Medulla oblongata (tissue), 1 donor: Measurements from ENCODE around the gene ZNF746.
"Not testable (repeated sequence)": the region's sequence is repeated elsewhere in the genome, so short reads cannot be mapped to it uniquely, and the experiment has no call there.

ENCODE experiments used
- DNase-seq: peaks from one replicate; pipeline ENCODE4 v3.0.0-alpha.2; 2015; ENCODE audit errors: extremely low spot score

The ZNF746 gene

DNA sequence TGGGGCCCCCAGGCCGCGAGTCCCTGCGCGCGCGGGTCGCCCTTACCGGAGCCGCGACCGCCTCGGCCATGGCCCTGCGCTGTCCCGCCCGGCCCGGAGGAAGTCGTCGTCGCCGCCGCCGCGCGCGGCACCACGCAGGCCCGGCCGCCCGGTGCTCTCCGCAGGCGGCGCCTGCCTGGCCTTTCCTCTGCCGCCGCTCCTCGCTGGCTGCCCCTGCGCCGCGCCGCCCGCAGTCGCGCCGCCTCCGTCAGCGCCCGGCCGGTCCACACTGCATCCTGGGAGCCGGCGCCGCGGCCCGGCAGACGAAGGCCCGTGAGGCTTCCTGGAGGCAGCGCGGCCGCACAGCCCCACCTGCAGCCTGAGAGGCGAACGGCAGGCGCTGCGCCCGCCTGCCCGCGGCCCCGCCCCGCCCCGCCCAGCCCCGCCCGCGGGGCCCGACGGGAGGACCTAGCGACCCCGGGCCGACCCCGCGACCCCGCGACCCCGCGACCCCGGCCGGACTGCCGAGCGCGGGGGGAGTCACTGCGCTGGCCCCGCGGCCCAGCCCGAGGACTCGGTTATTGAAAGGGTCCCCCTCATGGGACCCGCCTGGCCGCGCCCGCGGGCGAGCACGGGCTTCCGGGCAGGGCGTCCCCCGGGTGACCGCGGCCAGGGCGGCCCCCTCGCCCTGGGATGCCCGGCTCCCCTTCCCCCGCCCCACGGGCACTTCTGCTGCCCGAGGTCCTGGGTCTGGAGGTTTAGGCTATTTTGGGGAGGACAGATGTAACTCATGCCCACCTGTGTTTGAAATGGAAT lies at the start of gene ZNF746:
Gene ZNF746 (minus strand): TSS at position 343 of the 795 bp plus-strand sequence. CDS start 273 bp downstream, at position 70.
- peak; percentile 76 for DNase-seq

DNA sequence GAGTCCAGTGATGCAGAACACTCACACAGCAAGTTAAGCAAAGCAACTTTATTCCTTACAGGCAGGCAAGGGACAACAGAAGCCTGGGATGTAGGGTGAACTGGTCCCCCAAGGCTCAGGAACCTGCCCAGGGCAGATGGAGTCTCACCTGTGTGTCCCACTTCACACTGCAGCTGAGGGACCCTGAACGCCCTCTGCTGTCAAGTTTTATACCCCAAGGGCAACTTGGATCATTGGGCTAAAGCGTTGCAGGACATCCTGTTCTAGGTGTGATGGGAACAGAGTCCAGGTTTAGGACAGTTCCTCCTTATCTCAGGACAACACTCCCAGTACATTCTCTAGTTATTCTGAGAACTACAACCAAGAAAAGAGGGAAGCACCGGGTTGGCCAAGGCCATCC lies 49.5 kb upstream of the ZNF746 start:
- no peak for DNase-seq

DNA sequence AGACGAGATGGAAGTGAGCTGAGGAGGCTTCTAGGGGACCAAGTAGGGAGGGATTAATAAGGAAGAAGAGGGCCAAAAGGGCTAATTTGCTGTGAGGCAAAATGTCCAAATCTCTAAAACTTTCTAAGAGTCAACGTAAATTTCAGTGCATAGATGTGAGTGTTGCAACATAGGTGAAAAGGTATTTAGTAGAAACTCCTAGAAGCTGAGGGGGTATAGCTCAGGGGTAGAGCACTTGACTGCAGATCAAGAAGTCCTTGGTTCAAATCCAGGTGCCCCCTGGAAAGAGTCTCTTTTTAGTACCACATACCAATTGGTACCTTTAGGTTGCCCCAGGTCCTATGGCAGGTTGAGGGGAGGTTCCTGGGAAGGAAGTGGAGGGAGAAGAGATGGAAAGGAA lies 48.7 kb upstream of the ZNF746 start:
- no peak for DNase-seq

DNA sequence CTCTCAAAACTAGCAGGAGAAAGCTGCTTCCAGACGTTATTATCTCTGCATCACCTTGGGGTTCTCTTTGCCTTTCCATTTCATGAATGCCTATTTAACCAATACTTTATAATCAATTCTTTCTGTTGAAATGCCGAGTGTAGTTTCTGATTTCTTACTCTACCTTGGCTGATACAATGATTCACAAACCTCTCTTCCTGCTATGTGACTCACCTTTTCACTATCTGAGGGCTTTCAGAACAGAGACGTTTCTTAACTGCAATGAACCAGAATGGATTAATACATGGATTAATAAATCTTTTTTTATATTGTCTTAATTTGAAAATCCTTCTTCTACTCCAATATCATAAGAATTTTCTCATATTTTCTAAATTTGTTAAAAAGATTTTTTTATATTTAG lies 46.4 kb upstream of the ZNF746 start:
- DNase-seq: no peak

DNA sequence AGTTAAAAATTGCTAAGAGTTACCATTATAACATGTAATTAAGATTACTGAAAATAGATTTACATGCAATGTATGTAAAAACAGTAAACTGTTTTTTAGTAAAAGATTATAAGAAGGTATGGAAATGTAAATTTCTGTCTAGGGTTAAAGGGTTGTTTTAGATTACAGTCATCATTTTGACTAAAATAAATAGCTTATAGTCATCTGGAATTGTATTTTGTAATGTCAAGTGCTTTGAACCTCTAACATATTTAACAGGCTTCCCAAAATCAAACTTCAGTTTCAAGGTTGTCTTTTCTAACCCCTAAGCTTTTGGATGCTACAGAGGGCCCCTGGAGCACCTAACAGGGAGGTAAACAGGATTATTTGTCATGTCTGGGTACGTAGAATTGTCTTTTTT lies 35.0 kb upstream of the ZNF746 start:
- DNase-seq: no peak

DNA sequence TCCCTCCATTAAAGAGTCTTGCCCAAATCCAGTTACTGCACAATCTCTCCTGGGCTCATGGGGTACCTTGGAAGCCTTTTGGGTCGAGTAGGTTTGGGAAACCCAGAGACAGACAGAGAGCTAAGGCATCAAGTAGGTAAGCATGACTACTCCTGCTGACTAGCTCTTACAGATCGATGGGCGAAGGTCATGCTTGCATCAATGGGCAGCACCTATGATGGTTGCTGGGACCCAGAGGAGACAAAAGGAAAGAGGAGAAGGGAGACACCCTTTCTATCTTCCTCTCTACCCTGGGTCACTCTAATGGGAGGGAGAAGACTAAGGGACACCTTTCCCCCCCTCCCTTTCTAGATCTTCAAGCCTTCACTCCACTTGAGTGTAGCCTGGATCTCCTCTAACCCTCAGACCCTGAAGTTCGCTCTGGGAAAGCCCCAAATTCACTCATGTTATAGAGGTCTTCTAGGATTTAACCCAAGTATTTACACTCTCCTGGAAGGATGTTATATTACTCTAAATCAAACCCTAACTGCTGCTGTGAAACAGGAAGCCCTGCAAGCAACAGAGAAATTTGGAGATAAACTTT lies 31.6 kb upstream of the ZNF746 start:
- no peak for DNase-seq

DNA sequence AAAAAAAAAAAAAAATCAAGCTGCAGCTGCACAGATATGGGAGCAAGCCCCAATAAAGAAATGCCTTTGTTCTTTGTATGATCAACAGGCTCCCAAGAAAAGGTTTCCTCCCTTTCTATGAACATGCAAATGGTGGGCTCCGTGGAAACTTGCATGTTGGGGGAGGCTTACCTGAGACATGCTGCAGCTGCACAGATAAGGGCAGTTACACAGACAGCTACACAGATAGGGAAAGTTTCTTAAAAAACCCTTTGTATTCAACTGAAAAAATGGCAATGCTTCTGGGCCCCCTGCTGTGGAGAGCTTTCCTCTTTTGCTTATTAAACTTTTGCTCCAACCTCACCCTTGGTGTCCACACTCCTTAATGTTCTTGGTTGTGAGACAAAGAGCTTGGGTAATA lies 29.8 kb upstream of the ZNF746 start:
- no peak for DNase-seq

DNA sequence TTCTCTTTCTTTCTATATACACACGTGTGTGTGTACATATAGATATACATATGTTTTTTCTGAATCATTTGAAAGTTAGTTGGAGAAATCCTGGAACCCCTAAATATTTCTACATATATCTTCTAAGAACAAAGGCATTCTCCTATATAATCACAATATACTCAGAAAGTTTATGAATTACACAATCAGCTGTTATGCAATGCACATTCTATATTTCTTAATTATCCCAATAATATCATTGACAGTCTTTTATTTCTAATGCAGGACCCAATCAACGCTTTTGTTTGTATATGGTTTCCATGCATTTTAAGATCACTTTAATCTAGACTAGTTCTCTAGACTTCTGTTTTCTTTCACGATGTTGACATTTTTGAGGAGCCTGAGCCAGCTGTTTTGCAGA lies 27.7 kb upstream of the ZNF746 start:
- no peak for DNase-seq

DNA sequence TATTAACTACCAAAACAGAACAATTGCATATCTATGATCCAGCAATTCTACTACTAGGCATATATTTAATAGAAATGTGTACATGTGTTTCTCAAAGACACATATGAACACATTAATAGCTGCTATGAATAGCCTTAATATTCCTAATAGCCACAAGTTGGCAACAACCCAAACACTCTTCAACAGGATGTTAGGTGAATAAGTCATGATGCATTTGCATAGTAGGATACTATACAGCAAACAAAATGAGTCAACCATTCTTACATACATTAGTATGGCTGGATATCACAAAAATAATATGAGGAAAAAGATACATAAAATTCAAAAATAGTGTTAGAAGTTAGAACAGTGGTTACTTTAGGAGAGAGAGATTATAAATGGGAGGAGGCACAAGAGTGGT lies 26.8 kb upstream of the ZNF746 start:
- DNase-seq: no peak

DNA sequence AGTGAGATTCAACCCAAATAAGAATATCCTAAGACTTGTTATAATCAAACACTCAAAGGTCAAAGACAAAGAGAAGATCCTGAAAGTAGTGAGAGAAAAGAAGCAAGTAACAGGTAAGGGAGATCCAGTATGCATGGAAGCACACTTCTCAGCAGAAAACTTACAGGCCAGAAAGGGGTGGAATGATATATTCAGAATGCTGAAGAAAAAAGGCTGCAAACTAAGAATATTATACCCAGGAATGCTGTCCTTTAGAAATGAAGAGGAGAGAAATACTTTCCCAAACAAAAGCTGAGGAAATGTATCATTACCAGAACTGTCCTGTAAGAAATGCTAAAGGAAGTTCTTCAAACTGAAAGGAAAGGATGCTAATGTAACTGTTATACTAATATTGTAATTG lies 12.6 kb upstream of the ZNF746 start:
- DNase-seq: no peak

DNA sequence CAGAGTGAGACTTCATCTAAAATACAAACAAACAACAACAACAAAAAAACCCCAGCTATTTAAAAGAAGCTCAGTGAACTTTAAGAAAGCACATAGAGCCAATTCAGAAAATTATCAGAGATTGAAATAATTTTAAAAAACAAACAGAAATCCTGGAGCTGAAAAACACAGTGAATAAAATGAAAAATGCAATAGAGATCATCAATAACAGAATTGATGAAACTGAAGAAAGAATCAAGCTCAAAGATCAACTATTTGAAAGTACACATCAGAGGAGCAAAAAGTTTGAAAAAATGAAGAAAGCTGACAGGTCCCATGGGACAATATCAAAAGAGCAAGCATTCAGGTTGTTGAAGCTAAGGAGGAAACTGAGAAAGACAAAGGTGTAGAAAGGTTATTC lies 12.2 kb upstream of the ZNF746 start:
- no peak for DNase-seq

DNA sequence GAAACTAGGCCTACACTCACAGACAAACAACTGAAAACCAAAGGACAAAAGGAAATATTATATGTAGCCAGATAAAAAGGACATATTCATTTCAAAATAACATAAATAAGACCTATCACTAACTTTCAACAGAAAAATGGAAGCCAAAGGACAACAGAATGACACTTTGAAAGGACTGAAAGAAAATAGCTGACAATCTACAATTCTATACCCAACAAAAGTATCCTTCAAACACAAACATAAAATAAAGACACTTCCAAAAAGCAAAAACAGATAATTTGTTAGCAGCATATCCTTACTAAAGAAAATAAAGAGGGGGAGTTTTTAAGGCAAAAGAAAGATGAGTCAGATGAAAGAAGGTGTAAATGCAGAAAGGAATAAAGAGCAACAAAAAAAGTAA lies 7.9 kb upstream of the ZNF746 start:
- no peak for DNase-seq

DNA sequence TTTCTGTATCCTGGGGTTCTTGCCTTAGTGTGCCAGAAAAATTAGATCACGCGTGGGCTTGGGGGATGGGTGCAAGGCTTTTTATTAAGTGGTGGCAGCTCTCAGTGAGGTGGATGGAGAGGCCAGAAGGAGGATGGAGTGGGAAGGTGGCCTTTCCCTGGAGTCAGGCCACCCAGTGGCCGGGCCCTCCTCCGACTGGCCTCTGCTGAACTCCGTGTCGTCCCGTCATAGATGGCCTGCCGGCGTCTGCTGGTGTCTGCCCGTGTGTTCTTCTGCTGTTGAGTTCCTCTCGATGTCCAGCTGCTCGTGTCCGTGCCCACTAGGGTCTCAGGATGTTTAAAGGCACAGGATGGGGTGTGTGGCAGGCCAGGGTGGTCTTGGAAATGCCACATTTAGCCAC lies 4.0 kb upstream of the ZNF746 start:
- no peak for DNase-seq

DNA sequence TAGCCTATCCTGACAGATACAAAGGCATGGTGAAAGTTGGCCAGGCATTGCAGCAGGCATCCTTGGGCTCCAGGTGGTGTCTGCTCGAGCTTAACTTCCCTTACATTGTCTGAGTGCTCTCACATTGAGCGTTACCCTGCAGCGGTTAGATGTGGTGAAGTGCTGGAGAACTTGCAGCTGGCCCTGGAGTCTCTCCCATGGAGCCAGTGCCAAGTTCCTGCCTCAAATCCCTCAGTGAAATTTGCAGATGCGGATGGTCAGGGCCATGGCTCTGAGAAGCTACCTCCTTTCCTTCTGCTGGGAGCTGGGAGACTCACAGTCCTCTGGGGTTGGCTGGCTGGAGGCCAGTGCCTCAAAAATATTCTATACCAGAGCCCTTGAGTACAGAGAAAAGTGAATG lies 3.3 kb upstream of the ZNF746 start:
- DNase-seq: no peak

DNA sequence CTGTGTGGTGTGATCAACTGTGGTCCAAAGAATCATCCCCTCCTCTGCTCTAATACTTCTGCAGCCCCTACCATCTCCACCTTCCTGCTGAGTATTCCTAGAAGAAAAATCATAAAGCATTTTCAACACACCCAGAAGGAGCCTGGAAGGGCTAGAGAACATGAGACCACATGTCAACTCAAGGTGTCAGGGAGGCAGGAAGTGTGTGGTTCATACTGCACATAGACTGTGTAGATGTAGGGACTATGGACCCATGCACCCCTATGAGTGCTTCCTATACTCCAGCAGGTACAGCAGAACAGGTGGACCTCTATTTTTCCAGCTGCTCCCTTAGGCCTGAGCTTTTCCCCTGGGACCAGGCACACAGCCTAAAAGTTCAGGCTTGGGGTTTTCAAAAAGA lies 2.6 kb upstream of the ZNF746 start:
- no peak for DNase-seq

DNA sequence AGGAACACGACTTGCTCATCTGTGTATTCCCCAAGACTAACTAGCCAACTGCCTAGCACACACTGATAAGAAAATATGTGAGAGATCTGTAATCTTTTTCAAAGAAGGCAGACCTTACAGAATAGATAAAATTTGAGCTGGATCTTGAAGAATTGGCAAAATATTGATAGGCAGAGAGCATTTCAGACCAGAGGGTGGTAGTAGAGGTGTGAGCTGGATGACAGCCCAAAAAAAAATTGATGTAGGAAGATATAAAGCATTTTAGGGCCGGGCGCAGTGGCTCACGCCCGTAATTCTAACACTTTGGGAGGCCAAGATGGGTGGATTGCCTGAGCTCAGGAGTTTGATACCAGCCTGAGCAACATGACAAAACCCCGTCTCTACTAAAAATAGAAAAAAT lies 1.2 kb upstream of the ZNF746 start:
- DNase-seq: no peak

DNA sequence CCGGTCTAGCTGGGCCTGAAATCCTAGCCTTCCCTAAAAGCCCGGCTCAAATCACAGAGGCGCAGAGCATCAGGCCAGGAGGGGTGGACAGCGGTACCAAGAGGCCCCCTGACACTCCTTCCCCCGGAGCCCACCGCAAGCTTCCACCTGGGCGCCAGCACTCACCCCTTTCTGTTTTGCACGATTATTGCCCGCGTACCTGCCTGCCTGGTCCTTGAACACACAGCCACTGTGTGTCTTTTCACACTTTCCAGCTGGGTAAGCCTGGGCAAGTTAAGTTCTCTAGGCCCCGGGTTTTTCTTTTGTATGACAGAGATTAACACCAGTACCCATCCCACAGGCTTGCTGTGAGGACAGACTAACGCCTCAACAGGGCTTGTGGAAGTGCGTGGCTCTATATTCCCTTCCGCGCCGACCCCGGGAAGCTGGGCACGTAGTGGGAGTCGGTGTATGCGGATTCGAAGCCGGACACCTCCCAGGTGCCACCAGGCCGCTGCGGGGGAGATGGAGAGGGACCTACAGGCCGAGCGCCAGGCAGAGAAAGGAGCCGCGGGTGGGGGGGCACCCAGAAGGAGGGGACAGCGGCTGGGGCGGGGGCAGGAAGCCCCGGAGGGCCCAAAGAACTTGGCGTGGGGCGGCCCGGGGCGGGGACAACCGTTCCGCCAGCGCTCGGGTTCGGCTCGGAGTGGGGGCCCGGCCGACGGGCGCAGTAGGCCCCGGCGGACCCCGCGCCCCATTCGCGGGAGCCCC lies 792 bp downstream of the ZNF746 start:
- peak; percentile 25 for DNase-seq

DNA sequence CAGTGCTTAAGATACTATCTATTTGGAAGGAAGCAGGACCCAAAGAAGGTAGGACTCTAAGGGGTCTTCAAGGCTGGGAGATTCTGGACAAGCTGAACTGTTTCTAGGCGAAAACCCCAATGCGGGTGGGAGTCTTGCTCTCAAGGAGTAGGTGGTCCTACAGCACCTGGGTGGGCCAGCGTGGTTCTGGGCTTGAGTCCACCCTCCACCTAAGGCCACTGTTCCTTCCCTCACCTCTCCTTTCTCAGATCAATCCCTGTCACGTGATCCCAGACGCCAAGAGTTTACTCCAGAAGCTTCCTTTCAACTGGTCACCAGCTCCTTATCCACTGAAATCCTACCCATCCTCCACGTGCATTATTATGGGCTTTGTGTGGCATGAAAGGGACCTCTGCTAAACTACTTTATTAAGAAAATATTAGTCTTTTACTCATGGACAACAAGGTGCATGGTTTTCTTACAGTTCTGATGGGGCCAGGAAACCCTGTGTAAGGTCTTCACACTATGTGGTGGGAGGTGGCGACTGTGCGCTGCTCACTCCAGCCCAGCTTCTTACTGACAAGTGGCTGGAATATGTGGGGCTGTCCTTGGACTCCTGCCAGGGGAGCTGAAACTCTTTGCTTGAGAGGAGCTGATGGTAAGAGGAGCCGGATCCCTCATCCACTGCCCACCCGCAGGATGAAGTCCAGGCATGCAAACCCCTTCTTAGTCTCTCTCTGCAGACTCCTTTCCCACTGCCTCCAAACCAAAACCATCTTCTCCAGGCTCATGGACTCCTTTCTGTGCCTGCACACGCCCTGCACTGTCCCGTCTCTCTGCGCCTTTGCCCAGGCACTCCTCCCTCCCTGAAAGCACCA lies 1.6 kb downstream of the ZNF746 start:
- peak; percentile 60 for DNase-seq

DNA sequence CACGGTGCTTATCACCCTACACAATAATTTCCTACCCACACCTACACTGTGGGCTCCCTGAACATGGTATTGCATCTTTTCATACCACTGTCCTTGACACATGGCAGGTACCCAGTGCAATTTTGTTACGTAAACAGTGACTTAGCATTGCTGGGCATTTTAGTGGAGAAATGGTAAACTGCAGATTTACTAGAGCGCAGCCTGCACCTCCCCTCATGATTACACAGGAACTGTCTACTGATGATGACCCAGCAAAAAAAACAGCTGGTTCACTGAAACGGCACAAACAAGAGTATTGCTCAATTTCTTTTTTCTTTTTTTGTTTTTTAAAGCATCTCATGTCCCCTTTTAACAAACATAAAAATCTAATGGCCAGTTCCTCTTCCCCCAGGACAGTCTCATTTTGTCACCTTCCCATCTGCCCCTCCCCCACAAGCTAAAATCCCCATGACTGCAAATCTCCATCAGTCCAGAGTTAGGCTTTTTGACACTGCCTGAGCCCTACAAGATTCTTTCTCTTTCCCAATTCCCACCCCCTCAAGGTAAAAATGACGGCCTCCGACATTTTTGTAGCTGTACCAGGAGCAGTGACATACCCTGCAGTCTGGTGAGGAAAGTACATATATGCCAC lies 2.8 kb downstream of the ZNF746 start:
- DNase-seq: peak; percentile 33

DNA sequence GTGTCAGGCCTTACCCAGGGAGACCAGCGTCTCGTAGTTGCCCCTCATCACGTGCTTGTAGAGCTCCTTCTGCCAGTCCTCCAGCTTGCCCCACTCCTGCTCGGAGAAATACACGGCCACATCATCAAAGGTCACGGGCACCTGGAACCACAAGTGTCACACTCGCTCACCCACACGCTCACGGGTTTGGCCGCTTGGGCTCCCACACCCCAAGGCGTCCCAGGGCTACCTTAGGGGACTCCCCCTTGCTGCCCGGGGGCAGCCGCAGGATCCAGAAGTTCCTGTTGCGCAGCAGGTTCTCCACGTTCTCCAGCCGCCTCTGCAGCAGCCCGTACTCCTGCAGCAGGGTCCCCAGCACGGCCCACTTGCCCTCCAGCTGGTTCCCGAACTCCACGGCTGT lies 3.6 kb downstream of the ZNF746 start:
- DNase-seq: not testable (repeated sequence)

DNA sequence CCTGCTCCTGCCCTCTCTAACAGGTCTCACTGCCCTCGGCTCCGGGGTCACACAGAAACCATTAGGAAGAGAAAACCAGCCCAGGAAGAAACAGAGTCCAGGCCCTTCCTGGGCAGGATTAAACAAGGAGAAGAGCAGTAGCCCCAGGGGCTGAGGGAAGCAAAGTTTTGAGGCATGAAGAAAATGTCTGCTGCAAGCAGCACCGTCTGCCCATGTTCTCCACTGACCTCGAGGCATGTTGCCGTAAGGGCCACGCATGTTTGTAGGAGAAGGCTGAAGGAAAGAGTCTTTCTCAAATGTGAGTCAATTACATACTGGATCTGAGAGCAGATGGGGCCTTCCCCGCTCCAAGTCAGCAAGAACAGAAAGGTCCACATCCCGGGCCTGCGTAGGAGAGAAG lies 4.2 kb downstream of the ZNF746 start:
- DNase-seq: no peak
